ENCODE measurements around the gene COPB1.
"Not testable (repeated sequence)": the region's sequence is repeated elsewhere in the genome, so short reads cannot be mapped to it uniquely, and the experiment has no call there.

Gene COPB1

DNA sequence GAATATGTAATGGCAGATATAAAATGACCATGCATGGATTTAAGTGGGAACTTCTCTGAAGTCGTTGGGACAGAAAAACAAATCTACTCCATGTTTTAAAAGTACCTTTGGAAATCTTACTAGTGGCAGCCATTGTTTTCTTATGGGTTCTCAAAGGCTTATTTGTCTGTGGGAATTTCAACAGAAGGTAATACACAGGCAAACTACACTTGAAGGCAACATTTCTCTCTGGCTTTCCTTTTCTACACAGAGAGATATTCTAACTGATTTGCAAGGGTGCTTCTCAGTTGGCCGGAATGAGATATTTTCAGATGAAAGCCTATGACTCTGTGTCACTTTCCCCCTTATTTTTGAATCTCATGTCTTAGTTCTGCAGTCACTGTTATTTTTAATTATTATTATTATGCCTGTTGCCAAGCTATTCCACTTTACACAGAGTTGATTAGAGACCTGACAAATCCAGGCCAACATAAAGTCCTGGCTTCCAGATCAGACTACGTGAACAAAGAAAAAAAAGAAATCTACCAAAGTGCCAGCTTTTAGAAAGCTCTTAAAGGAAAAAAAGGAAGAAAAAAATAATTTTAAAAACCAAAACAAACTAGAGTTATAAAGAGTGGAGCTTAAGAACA, 39.4 kb upstream of the COPB1 start:
- no peak overlapping the region for H3K4me2 ChIP-seq
- TF ChIP-seq, protein P1, sequence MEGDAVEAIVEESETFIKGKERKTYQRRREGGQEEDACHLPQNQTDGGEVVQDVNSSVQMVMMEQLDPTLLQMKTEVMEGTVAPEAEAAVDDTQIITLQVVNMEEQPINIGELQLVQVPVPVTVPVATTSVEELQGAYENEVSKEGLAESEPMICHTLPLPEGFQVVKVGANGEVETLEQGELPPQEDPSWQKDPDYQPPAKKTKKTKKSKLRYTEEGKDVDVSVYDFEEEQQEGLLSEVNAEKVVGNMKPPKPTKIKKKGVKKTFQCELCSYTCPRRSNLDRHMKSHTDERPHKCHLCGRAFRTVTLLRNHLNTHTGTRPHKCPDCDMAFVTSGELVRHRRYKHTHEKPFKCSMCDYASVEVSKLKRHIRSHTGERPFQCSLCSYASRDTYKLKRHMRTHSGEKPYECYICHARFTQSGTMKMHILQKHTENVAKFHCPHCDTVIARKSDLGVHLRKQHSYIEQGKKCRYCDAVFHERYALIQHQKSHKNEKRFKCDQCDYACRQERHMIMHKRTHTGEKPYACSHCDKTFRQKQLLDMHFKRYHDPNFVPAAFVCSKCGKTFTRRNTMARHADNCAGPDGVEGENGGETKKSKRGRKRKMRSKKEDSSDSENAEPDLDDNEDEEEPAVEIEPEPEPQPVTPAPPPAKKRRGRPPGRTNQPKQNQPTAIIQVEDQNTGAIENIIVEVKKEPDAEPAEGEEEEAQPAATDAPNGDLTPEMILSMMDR (conservative IDR thresholded peaks at IDR 0.05; ENCODE audit: low read depth, low read length), result no peak
- H3K9ac ChIP-seq, result no peak overlapping the region

DNA sequence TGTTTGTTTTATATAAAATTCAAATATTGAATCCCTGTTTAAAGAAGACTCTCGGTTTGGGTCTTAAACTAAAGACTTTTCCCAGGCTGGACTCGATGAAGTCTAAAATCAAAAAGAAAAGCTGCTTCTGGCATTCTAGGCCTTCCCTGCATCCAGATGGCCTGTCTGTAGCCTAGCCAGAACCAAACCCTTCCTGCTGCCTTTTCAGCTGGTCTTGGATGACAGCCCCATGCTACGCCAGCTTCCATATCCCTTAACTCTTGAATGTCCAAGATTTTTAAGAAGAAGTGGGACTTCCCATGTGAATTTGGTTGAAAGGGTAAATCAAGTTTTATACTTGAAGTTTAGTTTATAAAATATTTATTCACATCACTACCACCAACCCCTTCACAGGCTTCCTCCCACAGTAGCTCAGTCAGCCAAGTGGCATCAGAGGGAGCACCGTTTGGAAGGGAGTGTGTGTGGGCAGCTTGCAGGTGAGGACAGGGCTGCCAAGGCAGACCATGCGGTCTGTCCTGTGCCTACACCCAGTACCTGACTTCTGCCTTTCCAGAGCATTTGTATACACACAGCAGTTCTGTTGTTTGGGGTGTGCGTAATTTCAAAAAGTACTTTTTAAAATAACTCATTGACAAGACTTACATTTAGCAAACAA, 38.8 kb upstream of the COPB1 start:
- H3K9ac ChIP-seq, result no peak overlapping the region
- no peaks in the 10 kb centered on the region for H4K20me1 ChIP-seq (ENCODE audit: insufficient read depth)
- no peak overlapping the region for H3K27ac ChIP-seq
- H3K36me3 ChIP-seq (ENCODE audit: insufficient read depth), result no peaks in the 10 kb centered on the region
- peaks cover 26% of the 10 kb centered on the region for H3K4me1 ChIP-seq (ENCODE audit: low read depth, poor library complexity, severe bottlenecking)
- H2AFZ ChIP-seq (ENCODE audit: low read depth), result no peak overlapping the region
- TF ChIP-seq, protein P1 (conservative IDR thresholded peaks at IDR 0.05; ENCODE audit: low read depth, low read length), result no peak
- no peaks in the 10 kb centered on the region for H3K79me2 ChIP-seq (ENCODE audit: insufficient read depth, low read depth)
- H3K4me2 ChIP-seq, result no peak overlapping the region
- no peak overlapping the region for H3K4me3 ChIP-seq (IDR thresholded peaks at IDR 0.05; ENCODE audit: insufficient read depth, low read depth, low read length)
- no peaks in the 10 kb centered on the region for H3K27me3 ChIP-seq (ENCODE audit: insufficient read depth, low read depth)

More for the DNA sequence above, 39.4 kb upstream of the COPB1 start:
- H3K27me3 ChIP-seq (ENCODE audit: insufficient read depth, low read depth), result no peaks in the 10 kb centered on the region
- H3K4me3 ChIP-seq (IDR thresholded peaks at IDR 0.05; ENCODE audit: insufficient read depth, low read depth, low read length), result no peak overlapping the region
- no peak overlapping the region for H3K27ac ChIP-seq
- peaks cover 32% of the 10 kb centered on the region for H3K4me1 ChIP-seq (ENCODE audit: low read depth, poor library complexity, severe bottlenecking)
- no peaks in the 10 kb centered on the region for H4K20me1 ChIP-seq (ENCODE audit: insufficient read depth)
- no peaks in the 10 kb centered on the region for H3K79me2 ChIP-seq (ENCODE audit: insufficient read depth, low read depth)
- no peak overlapping the region for H2AFZ ChIP-seq (ENCODE audit: low read depth)
- no peaks in the 10 kb centered on the region for H3K36me3 ChIP-seq (ENCODE audit: insufficient read depth)

DNA sequence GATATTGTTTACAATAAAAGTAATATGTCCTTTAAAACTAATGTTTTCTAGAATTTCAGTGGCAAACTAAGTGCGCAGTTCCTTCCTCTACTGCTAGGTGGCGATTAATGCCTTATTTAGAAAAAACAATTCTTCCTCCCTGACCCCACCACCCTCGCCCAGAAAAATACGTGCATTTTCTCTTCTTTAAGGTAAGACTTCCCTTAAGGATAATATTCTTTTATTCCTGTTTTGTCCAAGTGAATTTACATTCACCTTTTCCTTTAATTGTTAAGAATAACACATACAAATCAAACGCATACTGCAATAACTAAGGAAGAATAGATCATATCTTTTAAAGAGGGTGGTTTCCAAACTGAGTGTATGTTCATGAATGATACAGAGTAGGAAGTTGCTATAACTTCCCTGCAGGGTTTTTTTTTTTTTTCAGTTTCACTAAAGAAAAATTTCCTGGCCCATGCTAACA, 37.6 kb upstream of the COPB1 start:
- Histone ChIP-seq H2AFZ (ENCODE audit: low read depth) (no peak overlapping the region), H3K36me3 (ENCODE audit: insufficient read depth) (no peaks in the 10 kb centered on the region), H3K27me3 (ENCODE audit: insufficient read depth, low read depth) (no peaks in the 10 kb centered on the region), H3K79me2 (ENCODE audit: insufficient read depth, low read depth) (no peaks in the 10 kb centered on the region), H3K4me3 (IDR thresholded peaks at IDR 0.05; ENCODE audit: insufficient read depth, low read depth, low read length) (no peak overlapping the region), H3K9ac (no peak overlapping the region), H4K20me1 (ENCODE audit: insufficient read depth) (no peaks in the 10 kb centered on the region), H3K4me1 (ENCODE audit: low read depth, poor library complexity, severe bottlenecking) (peaks cover 17% of the 10 kb centered on the region), H3K4me2 (peak overlapping the region; percentile 33; the same call in 1 of the 2 replicates), H3K27ac (no peak overlapping the region; the same call in 1 of the 2 replicates)
- TF ChIP-seq, protein P1 (conservative IDR thresholded peaks at IDR 0.05; ENCODE audit: low read depth, low read length), result peak; percentile 68

DNA sequence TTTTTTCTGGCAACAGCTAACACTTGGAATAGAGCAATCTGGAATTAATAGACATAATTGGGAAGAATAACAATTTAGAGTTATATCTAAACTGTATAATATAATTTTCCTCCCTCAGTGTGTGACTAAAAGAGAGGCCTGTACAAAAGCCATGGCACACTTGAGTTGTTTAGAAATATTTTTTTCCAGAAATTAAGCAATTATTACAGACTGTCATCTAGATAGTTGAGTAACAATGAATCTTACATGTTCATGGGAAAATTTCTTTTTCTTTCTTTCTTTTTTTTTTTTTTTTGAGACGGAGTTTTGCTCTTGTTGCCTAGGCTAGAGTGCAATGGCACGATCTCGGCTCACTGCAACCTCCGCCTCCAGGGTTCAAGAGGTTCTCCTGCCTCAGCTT, 35.6 kb upstream of the COPB1 start:
- H3K4me1 ChIP-seq (ENCODE audit: low read depth, poor library complexity, severe bottlenecking), result peaks cover 16% of the 10 kb centered on the region
- not testable (repeated sequence) for H3K36me3 ChIP-seq (ENCODE audit: insufficient read depth); H3K27ac ChIP-seq; H3K79me2 ChIP-seq (ENCODE audit: insufficient read depth, low read depth); H3K4me3 ChIP-seq (IDR thresholded peaks at IDR 0.05; ENCODE audit: insufficient read depth, low read depth, low read length); H4K20me1 ChIP-seq (ENCODE audit: insufficient read depth); H3K27me3 ChIP-seq (ENCODE audit: insufficient read depth, low read depth); H3K9ac ChIP-seq; H2AFZ ChIP-seq (ENCODE audit: low read depth); H3K4me2 ChIP-seq

DNA sequence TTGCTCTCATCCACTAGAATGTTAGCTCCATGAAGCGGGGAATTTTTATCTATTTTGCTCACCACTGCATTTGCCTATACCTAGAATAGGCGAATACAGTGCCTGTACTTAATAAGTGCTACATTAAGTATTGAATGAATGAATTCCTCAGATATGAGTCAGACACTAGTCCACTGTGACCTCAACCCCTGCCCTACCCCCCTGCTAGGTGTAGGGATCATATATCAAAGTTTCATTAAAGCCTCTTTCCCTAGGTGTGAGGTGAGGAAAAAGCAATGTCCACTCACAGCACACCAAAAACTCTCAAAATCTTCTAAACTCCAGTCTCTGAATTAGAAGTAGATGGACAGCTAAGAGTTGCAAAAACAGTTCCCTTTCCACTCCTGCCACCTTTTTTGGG, 30.3 kb upstream of the COPB1 start:
- Histone ChIP-seq H3K4me2 (no peak overlapping the region), H4K20me1 (ENCODE audit: insufficient read depth) (no peaks in the 10 kb centered on the region), H3K27me3 (ENCODE audit: insufficient read depth, low read depth) (no peaks in the 10 kb centered on the region), H3K4me1 (ENCODE audit: low read depth, poor library complexity, severe bottlenecking) (no peaks in the 10 kb centered on the region), H3K36me3 (ENCODE audit: insufficient read depth) (no peaks in the 10 kb centered on the region), H3K9ac (no peak overlapping the region), H3K27ac (no peak overlapping the region), H2AFZ (ENCODE audit: low read depth) (no peak overlapping the region), H3K79me2 (ENCODE audit: insufficient read depth, low read depth) (no peaks in the 10 kb centered on the region), H3K4me3 (IDR thresholded peaks at IDR 0.05; ENCODE audit: insufficient read depth, low read depth, low read length) (no peak overlapping the region)
- TF ChIP-seq, protein P1 (conservative IDR thresholded peaks at IDR 0.05; ENCODE audit: low read depth, low read length), result no peak

All from KMS-11 (cell line).